ENCODE measurements around the gene LMF1.

Gene LMF1

GRCh38 chr16:910181-910580 is 60.6 kb downstream of the LMF1 start:
- no peak for DNase-seq

GRCh38 chr16:909281-910000 is 61.3 kb downstream of the LMF1 start:
- no peak for DNase-seq

- DNase-seq, result no peak
Measured at GRCh38 chr16:908526-909155, 62.1 kb downstream of the LMF1 start.

- DNase-seq, result no peak
Measured at GRCh38 chr16:907842-908241, 62.9 kb downstream of the LMF1 start.

DNA sequence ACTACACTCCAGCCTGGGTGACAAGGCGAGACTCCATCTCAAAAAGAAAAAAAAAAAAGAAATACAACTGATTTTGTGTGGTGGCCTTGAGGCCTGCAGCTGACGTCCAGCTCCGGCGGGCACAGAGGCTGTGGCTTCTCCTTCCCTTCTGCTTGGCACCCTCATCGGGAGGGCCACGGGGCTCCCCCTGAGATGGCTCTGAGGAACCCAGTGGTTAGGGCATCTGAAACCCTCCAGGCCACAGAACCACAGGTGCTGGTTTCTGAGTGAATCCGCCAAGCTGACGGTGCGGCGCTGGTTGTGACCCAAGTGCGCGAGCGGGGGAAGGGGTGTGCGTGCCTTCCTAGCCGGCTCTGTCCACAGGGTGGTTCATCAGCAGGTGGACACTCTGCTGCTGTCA is 63.4 kb downstream of the LMF1 start:
- no peak for DNase-seq

GRCh38 chr16:906296-906695 is 64.5 kb downstream of the LMF1 start:
- DNase-seq, result no peak

DNA sequence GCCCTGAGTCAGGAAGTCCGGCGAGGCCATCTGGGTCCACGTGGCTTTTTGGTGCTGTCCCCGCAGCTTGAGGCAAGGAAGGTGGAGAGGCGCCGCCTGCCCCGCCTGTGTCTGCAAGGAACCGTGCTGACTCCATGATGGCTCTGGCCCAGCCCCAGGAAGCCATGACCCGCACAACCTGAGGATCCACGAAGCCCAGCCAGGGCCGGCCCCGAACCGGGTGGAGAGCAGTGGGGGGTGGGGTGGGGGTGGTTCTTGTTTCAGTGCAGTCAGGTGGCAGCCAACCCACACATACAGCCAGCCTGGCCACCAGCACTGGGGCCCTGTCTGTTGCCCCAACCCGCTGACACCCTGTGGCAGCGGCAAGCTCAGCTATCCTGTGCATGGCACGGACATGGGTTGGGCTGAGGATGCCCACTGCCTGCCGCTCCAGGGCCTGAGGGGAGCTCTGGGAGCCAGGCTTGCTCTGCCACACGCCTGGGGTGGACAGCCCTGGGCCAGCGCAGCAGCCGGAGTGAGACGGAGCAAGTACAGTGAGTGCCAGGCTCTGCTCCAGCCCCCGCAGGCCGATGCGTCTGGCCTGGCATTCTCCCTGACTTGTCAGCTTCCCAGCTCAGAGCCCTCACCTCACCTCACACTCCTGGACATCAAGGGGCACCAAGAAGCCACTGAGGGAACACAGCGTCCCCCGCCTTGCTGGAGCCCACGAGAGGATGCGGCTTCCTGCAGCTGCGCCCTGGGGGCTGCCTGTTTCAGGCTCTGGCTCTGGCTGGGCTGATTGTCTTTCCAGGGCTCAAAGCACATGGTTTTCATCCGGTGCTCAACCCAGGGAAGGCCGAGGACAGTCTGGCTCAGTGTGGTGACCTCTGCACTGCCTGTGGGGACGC is 68.8 kb downstream of the LMF1 start:
- no peak for DNase-seq

- DNase-seq, result no peak
Measured at GRCh38 chr16:901149-901548, 69.6 kb downstream of the LMF1 start.

DNA sequence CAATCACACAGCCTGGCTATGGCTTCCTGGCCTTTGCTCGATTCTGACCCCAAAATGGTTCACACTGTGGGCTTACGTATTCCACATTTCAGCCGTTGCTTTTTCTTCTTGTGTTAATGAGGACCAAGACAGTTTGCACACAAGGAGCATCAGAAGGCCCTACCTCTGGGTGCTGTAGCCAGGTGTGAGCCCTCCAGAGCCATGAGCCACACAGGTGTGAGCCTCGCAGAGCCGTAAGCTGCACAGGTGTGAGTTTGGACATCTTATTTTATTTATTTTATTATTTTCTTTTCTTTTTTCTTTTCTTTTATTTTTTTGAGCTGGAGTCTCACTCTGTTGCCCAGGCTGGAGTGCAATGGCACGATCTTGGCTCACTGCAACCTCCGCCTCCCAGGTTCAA is 70.6 kb downstream of the LMF1 start:
- DNase-seq, result no peak

- DNase-seq, result no peak
Measured at GRCh38 chr16:899683-900060, 71.1 kb downstream of the LMF1 start.

DNA sequence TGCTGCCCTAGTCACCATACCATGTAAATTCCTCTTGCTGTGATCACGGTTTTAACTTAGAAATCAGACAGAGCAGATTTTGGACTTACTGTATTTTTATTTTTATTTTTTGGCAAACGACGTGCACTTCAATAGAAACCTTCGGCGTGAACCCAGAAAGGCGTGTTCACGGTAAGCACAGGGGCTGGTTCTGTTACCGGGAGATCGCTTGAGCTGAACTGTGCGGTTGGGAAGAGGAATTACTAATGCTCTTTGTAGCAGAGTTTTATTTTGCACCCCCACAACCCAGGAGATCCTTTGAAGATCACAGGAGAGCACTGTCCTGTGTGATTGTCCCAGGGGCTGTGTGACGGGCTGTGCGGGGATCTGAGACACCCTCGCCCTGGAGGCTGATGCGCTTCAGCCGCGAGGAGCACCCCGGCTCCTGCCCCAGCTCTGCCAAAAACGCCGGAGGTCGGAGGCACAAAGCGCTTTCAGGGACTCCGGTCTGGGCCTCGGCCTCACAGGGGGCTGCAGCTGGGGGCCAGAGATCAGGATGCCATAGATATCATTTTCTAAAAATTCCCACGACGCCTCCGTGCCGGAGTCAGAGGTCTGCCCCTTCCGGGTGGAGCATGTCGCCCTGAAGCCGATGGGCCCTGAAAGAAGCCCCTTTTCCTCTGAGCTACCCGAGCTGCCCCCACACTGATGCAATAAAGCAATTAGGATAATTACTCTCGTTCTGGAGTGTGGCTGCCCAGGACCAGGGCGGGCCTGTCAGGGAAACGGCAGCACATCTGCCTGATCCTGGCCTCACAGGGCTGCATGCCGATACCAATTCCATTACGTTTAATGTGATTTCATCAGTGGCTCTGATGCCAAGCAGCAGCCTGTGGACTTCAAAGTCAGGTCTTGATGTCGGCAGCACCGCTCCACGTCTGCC is 71.8 kb downstream of the LMF1 start:
- no peak for DNase-seq

DNA sequence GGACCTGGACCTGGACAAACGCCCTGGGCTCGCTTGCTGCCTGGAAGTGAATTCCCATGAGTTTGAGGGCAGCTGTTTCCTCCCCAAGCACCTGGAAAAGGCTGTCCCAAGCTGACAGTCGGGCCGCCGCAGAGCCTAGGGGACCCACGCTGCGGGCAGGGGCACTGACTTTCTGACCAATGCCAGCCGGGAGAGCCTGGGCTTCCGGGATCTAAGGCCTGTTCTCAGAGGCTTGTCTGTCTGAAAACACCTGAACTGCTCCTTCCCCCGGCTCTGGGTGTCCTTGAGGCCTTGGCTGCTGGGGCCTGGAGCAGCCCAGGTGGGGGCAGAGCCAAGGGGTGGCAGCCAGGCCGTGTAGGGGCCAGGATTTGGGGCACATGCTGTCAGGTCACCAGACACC is 72.6 kb downstream of the LMF1 start:
- no peak for DNase-seq

DNA sequence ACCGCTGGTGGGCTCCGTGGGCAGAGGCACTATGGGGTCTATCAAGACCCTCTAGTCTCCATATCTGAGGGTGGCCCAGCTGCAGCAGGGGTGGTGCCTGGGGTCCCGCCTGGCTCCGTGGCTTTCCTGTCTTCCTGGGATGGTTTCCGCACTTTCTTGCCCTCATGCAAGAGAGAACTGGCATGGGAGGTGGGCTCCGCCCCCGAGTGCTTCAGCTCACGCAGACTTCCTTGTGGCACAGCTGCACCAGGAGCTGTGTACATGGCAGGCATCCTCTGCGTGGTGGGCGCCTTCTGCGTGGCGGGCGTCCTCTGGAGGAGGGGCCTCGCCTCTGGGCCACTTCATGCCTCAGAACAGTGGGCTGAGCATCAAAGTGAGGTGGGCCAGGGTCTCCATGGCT is 73.1 kb downstream of the LMF1 start:
- DNase-seq, result no peak

DNA sequence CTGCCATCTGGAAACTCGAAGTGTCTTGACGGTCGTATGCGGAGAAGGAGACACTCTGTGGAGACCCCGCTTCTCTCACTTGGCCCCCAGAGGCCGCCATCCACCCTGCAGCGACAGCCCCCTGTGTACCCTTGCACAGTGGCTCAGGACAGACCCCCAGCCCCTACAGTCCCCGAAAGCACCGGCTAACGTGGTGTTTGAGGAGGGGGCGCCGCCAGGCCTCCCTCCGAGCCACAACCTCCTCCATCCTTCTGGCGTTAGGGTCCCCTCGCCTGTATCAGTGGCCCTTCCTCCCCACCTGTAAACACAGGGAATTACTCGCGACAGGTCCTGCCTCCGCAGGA is 73.6 kb downstream of the LMF1 start:
- no peak for DNase-seq

DNA sequence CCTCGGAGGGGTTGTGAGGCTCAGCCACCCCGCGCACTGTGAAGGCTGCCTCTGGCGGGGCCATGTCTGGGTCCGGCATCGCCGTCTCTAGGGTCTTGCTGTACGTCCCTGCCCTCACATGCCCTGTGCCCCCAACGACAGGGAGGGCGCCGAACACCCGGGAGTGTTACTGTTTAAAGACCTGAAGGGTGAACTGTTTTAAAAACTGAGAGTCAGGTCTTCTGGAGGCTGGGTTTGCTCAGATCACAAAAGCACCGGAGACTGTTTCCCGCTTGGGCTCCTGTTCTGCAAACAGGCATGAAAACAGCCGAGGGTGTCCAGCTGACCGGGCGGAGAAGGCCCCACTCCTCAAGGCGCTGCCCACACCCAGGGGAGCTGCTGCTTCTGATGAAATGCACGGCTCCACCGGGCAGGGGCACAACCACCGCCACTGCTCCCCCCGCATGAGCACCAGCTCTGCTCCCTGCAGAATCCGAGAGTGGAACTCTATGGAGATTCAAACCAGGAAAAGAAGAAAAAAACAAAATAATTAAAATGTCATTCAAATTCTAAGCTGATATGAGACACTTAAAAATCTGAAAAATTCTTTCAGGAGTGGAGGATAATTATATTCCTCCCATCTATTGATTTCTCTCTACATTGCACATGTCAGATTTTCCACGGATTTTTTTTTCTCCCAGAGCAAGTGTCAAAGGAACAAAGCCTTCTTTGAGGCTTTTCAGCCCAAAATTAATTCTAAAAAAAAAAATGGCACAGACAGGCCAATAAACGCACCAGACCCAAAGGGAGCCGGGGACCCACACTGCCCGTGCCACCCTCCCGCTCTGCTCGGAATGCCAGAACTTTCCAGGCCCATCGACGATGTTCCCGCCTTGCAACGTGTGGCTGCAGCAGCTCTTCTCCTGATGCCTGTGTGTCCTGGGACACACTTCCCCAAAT is 74.3 kb downstream of the LMF1 start:
- no peak for DNase-seq

GRCh38 chr16:895371-895770 is 75.4 kb downstream of the LMF1 start:
- DNase-seq, result no peak

- peak; percentile 30 for DNase-seq
Measured at GRCh38 chr16:894841-895240, 75.9 kb downstream of the LMF1 start.

DNA sequence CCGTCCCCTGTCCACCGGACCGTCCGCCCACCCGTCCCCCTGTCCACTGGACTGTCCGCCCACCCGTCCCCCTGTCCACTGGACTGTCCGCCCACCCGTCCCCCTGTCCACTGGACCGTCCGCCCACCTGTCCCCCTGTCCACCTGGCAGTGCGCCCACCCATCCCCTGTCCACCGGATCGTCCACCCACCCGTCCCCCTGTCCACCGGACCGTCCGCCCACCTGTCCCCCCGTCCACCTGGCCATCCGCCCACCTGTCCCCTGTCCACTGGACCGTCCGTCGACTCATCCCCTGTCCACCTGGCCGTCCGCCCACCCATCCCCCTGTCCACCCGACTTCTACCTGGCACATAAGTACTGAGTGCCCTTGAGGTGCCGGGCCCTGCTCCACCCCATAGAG is 76.6 kb downstream of the LMF1 start:
- no peak for DNase-seq

DNA sequence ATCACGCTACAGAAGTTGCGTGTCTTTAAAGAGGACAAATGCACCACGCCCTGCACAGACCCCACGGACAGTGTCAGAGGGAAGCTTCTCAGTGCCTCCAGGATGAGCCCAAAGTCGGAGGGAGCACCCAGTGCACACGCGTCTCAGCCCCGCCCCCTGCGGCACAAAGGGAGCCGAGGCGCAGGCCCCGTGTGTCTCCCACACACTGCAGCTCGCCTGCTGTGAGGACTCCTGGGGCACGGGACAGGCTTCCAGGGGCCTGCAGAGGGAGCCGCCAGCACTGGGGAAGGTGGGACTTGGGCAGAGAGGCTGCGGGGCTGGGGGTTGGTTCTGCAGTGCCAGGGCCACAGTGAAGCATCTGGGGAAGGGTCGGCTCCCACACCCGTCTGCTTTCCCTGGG is 77.4 kb downstream of the LMF1 start:
- no peak for DNase-seq

DNA sequence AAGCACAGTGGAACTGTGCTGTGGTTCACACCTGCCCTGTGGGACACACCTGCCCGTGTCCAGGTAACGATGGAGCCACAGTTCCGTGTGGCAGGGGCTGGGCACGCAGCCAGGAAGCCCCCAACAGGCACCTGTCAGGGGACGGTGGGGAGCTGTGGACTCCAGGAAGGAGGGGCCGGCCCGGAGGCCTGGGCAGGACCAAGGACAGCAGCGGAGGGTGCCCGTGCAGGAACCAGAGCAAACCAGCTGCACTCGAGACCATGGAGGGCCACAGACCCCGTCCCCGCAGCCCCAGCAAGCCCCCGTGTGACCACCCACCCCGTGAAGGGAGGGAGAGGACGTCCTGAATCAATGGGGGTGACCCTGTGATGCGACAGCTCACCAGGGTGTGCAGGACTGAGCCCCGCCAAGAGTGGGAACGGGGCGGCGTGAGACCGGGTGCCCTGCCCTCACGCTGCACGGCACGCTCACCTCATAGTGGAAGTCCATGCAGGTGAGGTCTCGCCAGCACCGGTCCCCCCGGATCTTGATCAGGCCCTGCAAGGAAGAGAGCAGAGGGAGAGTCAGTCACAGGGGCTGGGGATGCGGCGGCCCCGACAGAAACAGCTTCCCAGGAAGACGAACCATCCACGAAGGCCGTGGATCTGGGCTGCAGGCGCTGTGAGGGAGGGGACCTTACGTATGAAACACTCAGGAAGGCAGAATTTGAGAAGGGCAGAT is 78.1 kb downstream of the LMF1 start:
- no peak for DNase-seq

GRCh38 chr16:892006-892405 is 78.8 kb downstream of the LMF1 start:
- no peak for DNase-seq

Measured in stimulated activated CD8-positive, alpha-beta memory T cell treated with anti-CD3 and anti-CD28 coated beads, Interleukin-4, amount 100 ng/mL, for 48 hours (primary cell).